IPS-15b (cell line): ENCODE data around the gene CORO2B.
"Not testable (repeated sequence)": the region's sequence is repeated elsewhere in the genome, so short reads cannot be mapped to it uniquely, and the experiment has no call there.

Source experiments
- H3K27me3 ChIP-seq: one replicate; pipeline ENCODE4 v1.6.1; 2013; ENCODE audit warnings: low read length; ENCODE audit not compliant: control insufficient read depth, insufficient read depth
- H3K36me3 ChIP-seq: one replicate; pipeline ENCODE4 v1.6.1; 2013; ENCODE audit warnings: low read length; ENCODE audit not compliant: control insufficient read depth, insufficient read depth
- H3K4me1 ChIP-seq: one replicate; pipeline ENCODE4 v1.6.1; 2013; ENCODE audit warnings: mild to moderate bottlenecking, low read length; ENCODE audit not compliant: control insufficient read depth, insufficient read depth
- H3K4me3 ChIP-seq: one replicate; pipeline ENCODE4 v1.5.1; 2013; ENCODE audit warnings: low read depth, low read length
- H3K9ac ChIP-seq: one replicate; pipeline ENCODE4 v1.6.1; 2013; ENCODE audit warnings: low read depth, mild to moderate bottlenecking, low read length
- H3K9me3 ChIP-seq: one replicate; pipeline ENCODE4 v1.6.1; 2013; ENCODE audit warnings: mild to moderate bottlenecking, low read length; ENCODE audit not compliant: control insufficient read depth, insufficient read depth

Gene CORO2B

GRCh38 chr15:68598171-68599152 lies 19.7 kb downstream of the CORO2B start:
- Histone ChIP-seq H3K9me3 (no peaks in the 10 kb centered on the region), H3K36me3 (no peaks in the 10 kb centered on the region), H3K27me3 (peaks cover 33% of the 10 kb centered on the region), H3K4me3 (no peak overlapping the region), H3K9ac (no peak overlapping the region), H3K4me1 (peaks cover 14% of the 10 kb centered on the region)

DNA sequence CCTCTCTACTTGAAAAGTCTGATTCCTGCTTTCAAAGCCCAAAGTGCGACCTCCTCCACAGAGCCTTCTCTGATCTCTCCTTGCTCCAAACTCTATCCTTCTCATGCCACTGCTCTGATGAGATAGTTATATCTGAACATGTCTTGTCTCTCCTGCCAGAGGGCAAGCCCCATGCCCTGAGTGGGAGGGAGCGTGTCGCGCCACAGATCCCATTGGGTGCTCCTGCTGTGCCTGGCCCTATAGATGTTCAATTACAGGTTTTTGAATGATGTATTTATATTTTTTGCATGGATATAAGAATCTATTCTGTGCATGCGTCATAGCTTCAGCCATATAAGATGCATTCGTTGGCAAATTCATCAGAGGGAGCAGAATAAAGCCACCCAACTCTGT lies 20.4 kb downstream of the CORO2B start:
- H3K4me3 ChIP-seq = no peak overlapping the region

DNA sequence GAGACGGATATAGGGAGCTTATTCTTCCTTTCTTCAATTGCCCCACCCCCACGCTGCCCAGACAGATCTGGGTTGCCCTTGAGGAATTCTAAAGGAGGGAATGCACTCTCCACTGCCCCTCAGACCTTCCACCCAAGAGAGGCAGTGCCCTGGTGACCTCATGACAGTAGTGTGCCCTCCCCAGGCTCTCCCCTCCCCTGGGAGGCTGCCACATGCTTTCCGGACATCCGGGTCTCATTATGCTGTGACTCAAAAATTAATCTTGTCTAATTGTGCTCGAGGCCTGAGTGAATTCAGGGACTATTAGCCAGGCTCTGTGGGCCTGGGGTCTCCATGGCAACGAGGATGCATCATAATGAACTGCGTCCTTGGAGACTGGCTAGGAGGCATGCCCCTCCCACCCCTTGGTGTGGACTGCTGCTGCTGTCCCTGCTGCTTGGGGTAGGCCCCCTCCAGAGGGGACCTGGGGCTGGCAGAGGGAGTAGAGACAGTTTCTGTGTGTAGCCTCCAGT lies 20.8 kb downstream of the CORO2B start:
- no peak overlapping the region for H3K4me3 ChIP-seq
- no peaks in the 10 kb centered on the region for H3K9me3 ChIP-seq
- H3K36me3 ChIP-seq = no peaks in the 10 kb centered on the region
- H3K4me1 ChIP-seq = peaks cover 14% of the 10 kb centered on the region
- no peak overlapping the region for H3K9ac ChIP-seq
- H3K27me3 ChIP-seq = peaks cover 44% of the 10 kb centered on the region

More for the DNA sequence above, 20.4 kb downstream of the CORO2B start:
- Histone ChIP-seq H3K27me3 (peaks cover 40% of the 10 kb centered on the region), H3K36me3 (no peaks in the 10 kb centered on the region), H3K9ac (no peak overlapping the region), H3K4me1 (peaks cover 14% of the 10 kb centered on the region), H3K9me3 (no peaks in the 10 kb centered on the region)

DNA sequence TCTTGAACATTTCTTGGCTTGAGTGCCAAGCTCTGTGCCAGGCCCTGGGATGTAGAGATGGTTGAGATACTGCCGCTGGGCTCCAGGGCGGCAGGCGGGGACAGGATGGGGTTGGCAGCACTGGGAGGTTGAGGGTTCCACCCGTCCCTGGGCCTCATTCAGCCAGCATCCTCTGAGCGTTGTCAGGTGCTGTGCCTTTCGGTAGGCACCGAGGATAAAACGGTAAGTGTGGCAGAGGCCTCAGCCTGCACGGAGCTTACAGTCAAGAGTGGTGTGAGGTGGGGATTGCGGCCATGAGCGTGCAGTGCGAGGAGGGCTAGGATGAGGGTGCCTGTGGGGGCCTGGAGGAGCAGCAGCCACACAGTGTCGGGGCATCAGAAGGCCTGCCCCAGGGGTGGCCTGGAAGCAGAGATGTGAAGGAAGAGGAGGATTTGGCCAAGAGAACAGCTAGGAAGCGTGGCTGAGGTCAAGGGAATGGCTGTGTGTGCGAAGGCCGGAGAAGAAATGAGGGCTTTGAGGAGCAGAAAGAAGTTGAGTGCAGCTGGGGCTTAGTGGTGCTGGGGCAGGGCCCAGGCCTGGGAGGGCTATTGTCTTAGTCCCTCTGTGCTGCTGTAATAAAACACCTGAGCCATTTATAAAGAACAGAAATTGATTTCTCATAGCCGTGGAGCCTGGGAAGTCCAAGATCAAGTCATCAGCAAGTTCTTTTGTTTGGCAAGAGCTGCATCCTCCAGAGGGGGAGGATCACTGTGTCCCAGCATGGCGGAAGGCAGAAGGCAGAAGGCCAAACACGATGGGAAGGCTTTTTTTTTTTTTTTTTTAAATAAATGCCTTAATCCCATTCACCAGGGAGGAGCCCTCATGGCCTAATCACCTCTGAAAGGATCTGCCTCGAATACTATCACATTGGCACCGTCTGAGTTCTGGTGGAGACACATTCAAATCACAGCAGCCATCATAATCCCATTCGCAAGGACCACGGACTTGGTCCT lies 22.7 kb downstream of the CORO2B start:
- Histone ChIP-seq H3K4me1 (peaks cover 14% of the 10 kb centered on the region), H3K27me3 (peaks cover 42% of the 10 kb centered on the region), H3K9me3 (no peaks in the 10 kb centered on the region), H3K36me3 (no peaks in the 10 kb centered on the region), H3K9ac (no peak overlapping the region), H3K4me3 (no peak overlapping the region)

GRCh38 chr15:68602459-68603215 lies 23.8 kb downstream of the CORO2B start:
- no peaks in the 10 kb centered on the region for H3K9me3 ChIP-seq
- H3K27me3 ChIP-seq = peaks cover 40% of the 10 kb centered on the region
- H3K9ac ChIP-seq = no peak overlapping the region
- no peak overlapping the region for H3K4me3 ChIP-seq
- no peaks in the 10 kb centered on the region for H3K36me3 ChIP-seq
- peaks cover 14% of the 10 kb centered on the region for H3K4me1 ChIP-seq

GRCh38 chr15:68603216-68603595 lies 24.4 kb downstream of the CORO2B start:
- Histone ChIP-seq H3K27me3 (peaks cover 43% of the 10 kb centered on the region), H3K4me1 (peaks cover 17% of the 10 kb centered on the region), H3K36me3 (no peaks in the 10 kb centered on the region), H3K9ac (no peak overlapping the region), H3K9me3 (no peaks in the 10 kb centered on the region), H3K4me3 (no peak overlapping the region)

DNA sequence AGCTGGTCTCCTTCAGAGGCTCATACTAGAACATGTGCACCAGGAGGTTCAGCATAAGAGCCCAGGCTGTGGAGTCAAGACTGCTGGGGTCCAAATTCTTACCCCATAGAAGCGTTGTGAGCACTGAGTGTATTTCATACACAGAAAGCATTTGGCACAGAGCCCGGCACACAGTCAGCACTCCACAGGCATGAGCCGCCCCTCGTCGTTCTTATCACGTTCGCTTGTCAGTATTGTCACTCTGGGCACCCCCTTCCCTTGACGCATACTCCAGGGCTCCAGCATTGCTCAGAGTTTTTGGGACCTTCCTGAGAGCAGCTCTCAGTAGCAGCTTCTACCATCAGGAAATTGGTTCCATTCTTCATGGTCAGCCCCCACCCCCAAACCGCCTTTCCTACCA lies 25.2 kb downstream of the CORO2B start:
- H3K27me3 ChIP-seq = peaks cover 46% of the 10 kb centered on the region
- peaks cover 22% of the 10 kb centered on the region for H3K4me1 ChIP-seq
- H3K36me3 ChIP-seq = no peaks in the 10 kb centered on the region
- H3K9ac ChIP-seq = no peak overlapping the region
- H3K4me3 ChIP-seq = no peak overlapping the region
- H3K9me3 ChIP-seq = no peaks in the 10 kb centered on the region

DNA sequence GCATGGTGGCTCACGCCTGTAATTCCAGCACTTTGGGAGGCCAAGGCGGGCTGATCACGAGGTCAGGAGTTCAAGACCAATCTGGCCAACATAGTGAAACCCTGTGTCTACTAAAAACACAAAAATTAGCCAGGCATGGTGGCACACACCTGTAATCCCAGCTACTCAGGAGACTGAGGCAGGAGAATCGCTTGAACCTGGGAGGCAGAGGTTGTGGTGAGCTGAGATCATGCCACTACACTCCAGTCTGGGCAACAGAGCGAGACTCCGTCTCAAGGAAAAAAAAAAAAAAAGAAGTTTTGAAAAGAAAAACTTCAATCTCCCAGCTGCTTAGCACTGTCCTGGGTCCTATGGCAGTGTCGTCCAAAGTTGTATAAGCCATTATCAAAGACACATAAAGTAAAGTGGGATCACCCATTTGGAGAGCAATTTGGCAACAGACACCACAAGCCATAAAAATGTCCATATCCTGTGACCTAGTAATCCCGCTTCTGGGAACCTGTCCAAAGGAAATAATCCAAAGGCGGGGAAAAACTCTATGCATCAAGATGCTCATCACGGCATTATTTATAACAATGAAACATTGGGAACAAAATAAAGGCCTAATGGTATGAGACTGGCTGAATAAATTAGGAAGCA lies 26.2 kb downstream of the CORO2B start:
- peaks cover 12% of the 10 kb centered on the region for H3K4me1 ChIP-seq
- not testable (repeated sequence) for H3K36me3 ChIP-seq, H3K9ac ChIP-seq, H3K4me3 ChIP-seq, H3K9me3 ChIP-seq
- H3K27me3 ChIP-seq = peaks cover 46% of the 10 kb centered on the region

DNA sequence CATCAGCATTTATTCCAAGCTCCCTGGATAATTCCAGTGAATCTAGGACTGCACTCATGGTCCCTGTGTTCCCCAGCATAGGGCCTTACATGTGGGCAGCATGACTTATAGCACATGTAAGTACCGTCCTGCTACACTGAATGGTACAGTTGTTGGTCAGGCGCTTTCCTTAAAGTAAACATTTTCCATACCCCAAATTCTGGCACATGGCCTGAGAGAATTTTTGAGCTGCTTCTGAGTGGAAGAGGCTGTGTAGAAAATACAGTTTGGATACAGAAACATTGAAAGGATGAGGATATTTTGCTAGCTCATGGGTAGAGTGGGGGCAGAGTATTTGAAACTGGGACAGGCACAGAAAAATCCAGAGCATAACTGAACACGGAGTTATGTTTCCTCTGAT lies 27.6 kb downstream of the CORO2B start:
- Histone ChIP-seq H3K9me3 (no peaks in the 10 kb centered on the region), H3K4me1 (peaks cover 9% of the 10 kb centered on the region), H3K9ac (no peak overlapping the region), H3K27me3 (peaks cover 34% of the 10 kb centered on the region), H3K36me3 (no peaks in the 10 kb centered on the region), H3K4me3 (no peak overlapping the region)

- no peaks in the 10 kb centered on the region for H3K9me3 ChIP-seq
These were observed 29.5 kb downstream of the CORO2B start for GRCh38 chr15:68608206-68608843.

More at GRCh38 chr15:68608206-68608843, 29.5 kb downstream of the CORO2B start:
- no peak overlapping the region for H3K4me3 ChIP-seq
- peaks cover 9% of the 10 kb centered on the region for H3K4me1 ChIP-seq
- no peaks in the 10 kb centered on the region for H3K36me3 ChIP-seq
- peaks cover 18% of the 10 kb centered on the region for H3K27me3 ChIP-seq
- H3K9ac ChIP-seq = no peak overlapping the region
